Purkinje cell (primary cell): ENCODE measurements around the gene MMP1. TPM values are rescaled to one million over a fixed set of nuclear protein-coding genes. Genes with fewer than 3 reads are reported as not detected.

ENCODE experiments used
- polyA plus RNA-seq: library from polyadenylated mRNA; unstranded; fragments of >200 nt; fragmentation: Nextera tagmentation; gene quantifications from 2 replicates; pipeline ENCODE4 v1.2.1, GENCODE V29; 2014

MMP1 gene
- polyA plus RNA-seq: 0.69 TPM in 1 of 2 replicates, not detected in the other

GRCh38 chr11:102798012-102798746 is at the start of gene MMP1:
MMP1 (minus strand) TSS chr11:102798160; CDS start chr11:102798092, 68 bp downstream.

GRCh38 chr11:102843489-102843888 is 45.5 kb upstream of the MMP1 start, which contains the start of gene MMP3:
MMP3 (minus strand) TSS chr11:102843609; CDS start chr11:102843546, 63 bp downstream.

GRCh38 chr11:102780491-102780918 is 17.5 kb downstream of the MMP1 start, which contains the start of gene MMP10:
MMP10 (minus strand) TSS chr11:102780628; CDS start chr11:102780591, 37 bp downstream.

Other genes with a start within 250 kb of the MMP1 start
- not detected in 2 replicates for gene MMP20, start 172.8 kb downstream of the MMP1 start, polyA plus RNA-seq
- gene MMP27, start 92.4 kb downstream of the MMP1 start, polyA plus RNA-seq: not detected in 2 replicates
- gene MMP8, start 73.2 kb downstream of the MMP1 start, polyA plus RNA-seq: not detected in 2 replicates
- not detected in 2 replicates for gene MMP10, start 17.5 kb downstream of the MMP1 start, polyA plus RNA-seq
- gene MMP3, start 45.4 kb upstream of the MMP1 start, polyA plus RNA-seq: not detected in 2 replicates
- gene MMP12, start 76.8 kb upstream of the MMP1 start, polyA plus RNA-seq: not detected in 2 replicates
- gene MMP13, start 157.6 kb upstream of the MMP1 start, polyA plus RNA-seq: not detected in 2 replicates